Astrocyte (in vitro differentiated cells and primary cell): ENCODE results near the gene UNC5C. TPM values are rescaled to one million over a fixed set of nuclear protein-coding genes. Genes with fewer than 3 reads are reported as not detected.

Experiments
- DNase-seq: peaks from one replicate; pipeline ENCODE4 v3.0.0-alpha.2; 2010; ENCODE audit warnings: low read depth
- FAIRE-seq: peaks from 2 replicates; lab custom pipeline; 2011; peaks lifted over from hg19 to GRCh38; lab: Jason Lieb, UNC
- H2AFZ ChIP-seq: 2 replicates; pipeline ENCODE4 v1.6.0; 2012; ENCODE audit warnings: low read depth, low read length, inconsistent platforms
- H3K27ac ChIP-seq: 2 replicates; pipeline ENCODE4 v1.5.1; 2011; ENCODE audit warnings: low read depth, low read length, inconsistent platforms
- H3K27me3 ChIP-seq: 2 replicates; pipeline ENCODE4 v1.6.0; 2011; ENCODE audit warnings: low read length, inconsistent platforms; ENCODE audit not compliant: insufficient read depth
- H3K36me3 ChIP-seq: 2 replicates; pipeline ENCODE4 v1.5.1; 2011; ENCODE audit warnings: low read length, inconsistent platforms; ENCODE audit not compliant: insufficient read depth
- H3K4me1 ChIP-seq: 2 replicates; pipeline ENCODE4 v1.5.1; 2011; ENCODE audit warnings: low read length, inconsistent platforms; ENCODE audit not compliant: insufficient read depth
- H3K4me2 ChIP-seq: 2 replicates; pipeline ENCODE4 v1.6.0; 2012; ENCODE audit warnings: low read length, inconsistent platforms
- H3K4me3 ChIP-seq: 2 replicates; pipeline ENCODE4 v1.5.1; 2011; ENCODE audit warnings: low read depth, mild to moderate bottlenecking, low read length, inconsistent platforms; ENCODE audit not compliant: insufficient read depth
- H3K79me2 ChIP-seq: 2 replicates; pipeline ENCODE4 v1.6.0; 2012; ENCODE audit warnings: mild to moderate bottlenecking, low read length, inconsistent platforms; ENCODE audit not compliant: insufficient read depth
- H3K9ac ChIP-seq: 2 replicates; pipeline ENCODE4 v1.6.0; 2012; ENCODE audit warnings: mild to moderate bottlenecking, low read length, inconsistent platforms
- H3K9me3 ChIP-seq: 2 replicates; pipeline ENCODE4 v1.5.1; 2012; ENCODE audit warnings: low read depth, mild to moderate bottlenecking, low read length, inconsistent platforms; ENCODE audit not compliant: insufficient read depth
- H4K20me1 ChIP-seq: 2 replicates; pipeline ENCODE4 v1.6.0; 2012; ENCODE audit warnings: low read length, inconsistent platforms; ENCODE audit not compliant: insufficient read depth
- H3K27ac Mint-ChIP-seq: one replicate; pipeline ENCODE4 v1.8.0; 2021; ENCODE audit warnings: mild to moderate bottlenecking, mixed read lengths; ENCODE audit not compliant: unreplicated experiment
- H3K27me3 Mint-ChIP-seq: one replicate; pipeline ENCODE4 v1.8.0; 2021; ENCODE audit warnings: low read depth, mixed read lengths; ENCODE audit not compliant: unreplicated experiment
- H3K36me3 Mint-ChIP-seq: one replicate; pipeline ENCODE4 v1.8.0; 2021; ENCODE audit warnings: low read depth, mixed read lengths; ENCODE audit not compliant: unreplicated experiment
- H3K4me1 Mint-ChIP-seq: one replicate; pipeline ENCODE4 v1.8.0; 2021; ENCODE audit warnings: low read depth, mixed read lengths; ENCODE audit not compliant: unreplicated experiment
- H3K4me3 Mint-ChIP-seq: one replicate; pipeline ENCODE4 v1.8.0; 2021; ENCODE audit warnings: mild to moderate bottlenecking, moderate library complexity, mixed read lengths; ENCODE audit not compliant: unreplicated experiment
- H3K9me3 Mint-ChIP-seq: one replicate; pipeline ENCODE4 v1.8.0; 2021; ENCODE audit warnings: mild to moderate bottlenecking, mixed read lengths; ENCODE audit not compliant: unreplicated experiment
- EZH2 ChIP-seq: IDR thresholded peaks from 2 replicates; pipeline ENCODE4 v1.6.1; 2012; ENCODE audit warnings: mild to moderate bottlenecking, low read length, inconsistent platforms; ENCODE audit not compliant: insufficient read depth
- total RNA-seq: library from RNA; stranded (reverse); gene quantifications from 2 replicates; pipeline ENCODE4 v1.2.1, GENCODE V29; 2021
- TF ChIP-seq, protein P1 (sequence below): IDR thresholded peaks from 2 replicates; pipeline ENCODE4 v1.5.1; 2011; ENCODE audit warnings: low read depth, mild to moderate bottlenecking, inconsistent platforms, low read length, moderate library complexity; ENCODE audit not compliant: insufficient read depth

The UNC5C gene
- total RNA-seq, 1 donor from 2014 or later, result 3.1 TPM

DNA sequence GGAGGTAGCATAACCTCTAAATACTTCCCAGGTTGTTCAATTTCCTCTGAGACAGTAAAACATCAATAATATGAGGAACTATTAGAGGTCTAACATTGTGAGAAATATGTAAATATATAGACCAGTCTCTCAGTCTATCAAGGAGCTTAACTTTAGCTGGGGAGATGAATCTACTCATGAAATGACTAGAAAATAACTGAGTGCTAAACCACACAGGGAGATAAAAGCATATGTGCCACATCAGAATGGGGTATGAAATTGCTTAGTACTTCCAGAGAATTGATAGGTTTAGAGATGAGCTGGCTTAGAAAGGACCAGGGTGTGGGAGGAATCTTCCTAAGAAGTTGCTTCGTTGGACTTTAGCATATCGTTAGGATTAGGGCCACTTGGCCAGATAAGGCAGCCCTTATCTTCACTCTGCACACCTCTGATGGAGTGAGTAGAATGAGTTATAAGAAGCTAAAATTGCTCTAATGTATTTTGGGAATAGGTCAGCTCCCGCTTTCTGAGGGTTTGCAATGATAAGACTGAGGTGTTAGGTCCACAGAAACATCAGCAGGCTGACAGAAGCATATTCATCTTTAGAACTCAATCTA lies 299.2 kb downstream of the UNC5C start:
- H3K27me3 Mint-ChIP-seq, result no peaks in the 10 kb centered on the region
- TF ChIP-seq, protein P1, sequence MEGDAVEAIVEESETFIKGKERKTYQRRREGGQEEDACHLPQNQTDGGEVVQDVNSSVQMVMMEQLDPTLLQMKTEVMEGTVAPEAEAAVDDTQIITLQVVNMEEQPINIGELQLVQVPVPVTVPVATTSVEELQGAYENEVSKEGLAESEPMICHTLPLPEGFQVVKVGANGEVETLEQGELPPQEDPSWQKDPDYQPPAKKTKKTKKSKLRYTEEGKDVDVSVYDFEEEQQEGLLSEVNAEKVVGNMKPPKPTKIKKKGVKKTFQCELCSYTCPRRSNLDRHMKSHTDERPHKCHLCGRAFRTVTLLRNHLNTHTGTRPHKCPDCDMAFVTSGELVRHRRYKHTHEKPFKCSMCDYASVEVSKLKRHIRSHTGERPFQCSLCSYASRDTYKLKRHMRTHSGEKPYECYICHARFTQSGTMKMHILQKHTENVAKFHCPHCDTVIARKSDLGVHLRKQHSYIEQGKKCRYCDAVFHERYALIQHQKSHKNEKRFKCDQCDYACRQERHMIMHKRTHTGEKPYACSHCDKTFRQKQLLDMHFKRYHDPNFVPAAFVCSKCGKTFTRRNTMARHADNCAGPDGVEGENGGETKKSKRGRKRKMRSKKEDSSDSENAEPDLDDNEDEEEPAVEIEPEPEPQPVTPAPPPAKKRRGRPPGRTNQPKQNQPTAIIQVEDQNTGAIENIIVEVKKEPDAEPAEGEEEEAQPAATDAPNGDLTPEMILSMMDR, result no peak
- no peak for TF ChIP-seq EZH2
- H3K9me3 Mint-ChIP-seq, result no peaks in the 10 kb centered on the region
- H3K9me3 ChIP-seq, result no peaks in the 10 kb centered on the region
- H3K36me3 Mint-ChIP-seq, result peaks cover 3% of the 10 kb centered on the region
- H3K4me3 Mint-ChIP-seq, result no peak overlapping the region
- H3K27me3 ChIP-seq, result no peaks in the 10 kb centered on the region
- DNase-seq (no peak), FAIRE-seq (no peak)
- no peaks in the 10 kb centered on the region for H3K36me3 ChIP-seq
- H3K4me3 ChIP-seq, result no peak overlapping the region
- no peak overlapping the region for H3K4me2 ChIP-seq
- no peak overlapping the region for H2AFZ ChIP-seq
- no peak overlapping the region for H3K27ac ChIP-seq
- no peaks in the 10 kb centered on the region for H3K79me2 ChIP-seq
- no peak overlapping the region for H3K9ac ChIP-seq
- H4K20me1 ChIP-seq, result no peaks in the 10 kb centered on the region
- H3K27ac Mint-ChIP-seq, result no peak overlapping the region
- H3K4me1 Mint-ChIP-seq, result no peaks in the 10 kb centered on the region
- H3K4me1 ChIP-seq, result no peaks in the 10 kb centered on the region

DNA sequence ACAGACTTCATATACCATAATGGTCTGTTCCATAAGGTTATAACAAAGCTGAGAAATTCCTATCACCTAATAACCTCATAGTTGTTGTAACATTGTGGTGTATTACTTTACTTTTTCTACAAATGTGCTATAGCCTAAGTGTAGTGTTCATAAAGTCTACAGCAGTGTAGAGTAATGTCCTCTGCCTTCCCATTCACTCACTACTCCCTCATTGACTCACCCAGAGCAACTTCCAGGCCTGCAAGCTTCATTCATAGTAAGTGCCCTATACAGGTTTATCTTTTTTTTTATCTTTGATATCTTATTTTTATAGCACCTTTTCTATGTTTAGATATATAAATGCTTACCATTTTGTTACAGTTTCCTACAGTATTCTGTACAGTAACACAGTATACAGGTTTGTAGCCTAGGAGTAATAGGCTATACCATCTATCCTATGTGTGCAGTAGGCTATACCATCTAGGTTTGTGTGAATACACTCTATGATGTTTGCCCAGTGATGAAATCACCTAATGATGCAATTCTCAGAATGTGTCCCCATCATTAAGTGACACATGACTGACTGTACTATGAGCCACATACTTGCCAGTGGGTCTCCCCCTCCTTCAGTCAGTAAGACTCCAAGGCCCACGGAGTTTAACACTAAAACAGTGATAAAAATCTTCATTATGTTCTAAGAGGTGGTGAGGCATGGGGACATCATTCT lies 299.9 kb downstream of the UNC5C start:
- Histone ChIP-seq H3K9ac (no peak overlapping the region), H3K4me3 (no peak overlapping the region), H4K20me1 (no peaks in the 10 kb centered on the region), H3K4me1 (no peaks in the 10 kb centered on the region), H3K27me3 (no peaks in the 10 kb centered on the region), H3K4me2 (no peak overlapping the region), H2AFZ (no peak overlapping the region), H3K27ac (no peak overlapping the region), H3K9me3 (no peaks in the 10 kb centered on the region), H3K36me3 (no peaks in the 10 kb centered on the region), H3K79me2 (no peaks in the 10 kb centered on the region)
- no peak overlapping the region for H3K4me3 Mint-ChIP-seq
- no peaks in the 10 kb centered on the region for H3K9me3 Mint-ChIP-seq
- H3K4me1 Mint-ChIP-seq, result no peaks in the 10 kb centered on the region
- FAIRE-seq (no peak), DNase-seq (no peak)
- H3K36me3 Mint-ChIP-seq, result peaks cover 3% of the 10 kb centered on the region
- no peak overlapping the region for H3K27ac Mint-ChIP-seq
- H3K27me3 Mint-ChIP-seq, result no peaks in the 10 kb centered on the region
- no peak for TF ChIP-seq EZH2
- TF ChIP-seq, protein P1, result no peak

DNA sequence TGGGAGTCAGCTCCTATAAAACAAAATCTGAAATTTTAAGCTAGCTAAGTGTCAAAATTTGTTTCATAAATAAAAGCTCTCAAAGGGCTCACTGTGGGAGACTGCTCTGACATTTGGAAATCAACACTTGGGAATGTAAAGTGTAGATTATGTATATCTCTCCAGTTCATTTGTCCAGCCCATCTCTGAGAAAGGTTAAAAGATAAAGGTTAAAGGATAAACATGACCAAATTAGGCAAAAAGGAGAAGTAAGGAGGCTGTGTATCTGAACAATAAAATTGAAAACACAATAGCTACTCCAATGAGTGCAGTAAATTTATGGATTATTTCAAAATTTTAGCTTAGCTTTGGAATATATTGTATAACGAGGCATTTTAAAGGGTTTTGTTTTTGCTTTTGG lies 304.9 kb downstream of the UNC5C start:
- Mint-ChIP-seq H3K27me3 (no peaks in the 10 kb centered on the region), H3K4me3 (no peak overlapping the region), H3K9me3 (no peaks in the 10 kb centered on the region), H3K36me3 (no peaks in the 10 kb centered on the region), H3K4me1 (no peaks in the 10 kb centered on the region), H3K27ac (no peak overlapping the region)
- H3K4me2 ChIP-seq, result no peak overlapping the region
- no peaks in the 10 kb centered on the region for H3K9me3 ChIP-seq
- no peaks in the 10 kb centered on the region for H3K27me3 ChIP-seq
- no peak overlapping the region for H3K27ac ChIP-seq
- no peaks in the 10 kb centered on the region for H3K36me3 ChIP-seq
- no peak for DNase-seq
- TF ChIP-seq EZH2, result no peak
- TF ChIP-seq, protein P1, result no peak
- FAIRE-seq, result no peak
- H3K4me1 ChIP-seq, result no peaks in the 10 kb centered on the region
- no peak overlapping the region for H3K4me3 ChIP-seq
- H2AFZ ChIP-seq, result no peak overlapping the region
- no peaks in the 10 kb centered on the region for H3K79me2 ChIP-seq
- no peak overlapping the region for H3K9ac ChIP-seq
- no peaks in the 10 kb centered on the region for H4K20me1 ChIP-seq
